Spleen (tissue), 7 donors: ENCODE measurements around the gene CYP1A1.

ENCODE experiments used
- POLR2A ChIP-seq, 3 donors: fragments of 450-650 bp; IDR thresholded peaks; one replicate each; pipeline ENCODE4 v1.5.1; 2017; ENCODE audit warnings: antibody characterized with exemption in 3 of 3, mild to moderate bottlenecking in 1 of 3
- POLR2AphosphoS5 ChIP-seq, 3 donors: sonication (generic); formaldehyde crosslinking; IDR thresholded peaks; one replicate each; pipeline ENCODE4 v1.5.1; 2017; ENCODE audit warnings: antibody characterized with exemption in 3 of 3
- TF ChIP-seq, protein P1 (sequence below), 11 experiments: fragments of 200-600 bp in 7 of 11; fragments of 450-650 bp in 4 of 11; sonication (generic) in 4 of 11; IDR thresholded peaks in 8 of 11; conservative IDR thresholded peaks in 3 of 11; 1 replicate in 7 of 11; 2 replicates in 4 of 11; pipeline versions ENCODE4 v1.4.0 to v1.8.0; 2016 to 2021; ENCODE audit warnings: antibody characterized with exemption in 11 of 11, inconsistent platforms in 4 of 11, mild to moderate bottlenecking in 1 of 11
- donor health status: DM: no; HTN: no; CAD: no; lungs with moderate emphysema.
- donor health status: DM: no; HTN: no; CAD: no.
- donor health status: DM: no; HTN: no; CAD: no.

GRCh38 chr15:74723754-74724334 lies 1.5 kb downstream of the CYP1A1 start:
- TF ChIP-seq, protein P1, sequence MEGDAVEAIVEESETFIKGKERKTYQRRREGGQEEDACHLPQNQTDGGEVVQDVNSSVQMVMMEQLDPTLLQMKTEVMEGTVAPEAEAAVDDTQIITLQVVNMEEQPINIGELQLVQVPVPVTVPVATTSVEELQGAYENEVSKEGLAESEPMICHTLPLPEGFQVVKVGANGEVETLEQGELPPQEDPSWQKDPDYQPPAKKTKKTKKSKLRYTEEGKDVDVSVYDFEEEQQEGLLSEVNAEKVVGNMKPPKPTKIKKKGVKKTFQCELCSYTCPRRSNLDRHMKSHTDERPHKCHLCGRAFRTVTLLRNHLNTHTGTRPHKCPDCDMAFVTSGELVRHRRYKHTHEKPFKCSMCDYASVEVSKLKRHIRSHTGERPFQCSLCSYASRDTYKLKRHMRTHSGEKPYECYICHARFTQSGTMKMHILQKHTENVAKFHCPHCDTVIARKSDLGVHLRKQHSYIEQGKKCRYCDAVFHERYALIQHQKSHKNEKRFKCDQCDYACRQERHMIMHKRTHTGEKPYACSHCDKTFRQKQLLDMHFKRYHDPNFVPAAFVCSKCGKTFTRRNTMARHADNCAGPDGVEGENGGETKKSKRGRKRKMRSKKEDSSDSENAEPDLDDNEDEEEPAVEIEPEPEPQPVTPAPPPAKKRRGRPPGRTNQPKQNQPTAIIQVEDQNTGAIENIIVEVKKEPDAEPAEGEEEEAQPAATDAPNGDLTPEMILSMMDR (IDR thresholded peaks at IDR 0.05 in 8 of 11, conservative IDR thresholded peaks at IDR 0.05 in 3 of 11): no peak
- TF ChIP-seq POLR2A (IDR thresholded peaks at IDR 0.05) (no peak), POLR2AphosphoS5 (IDR thresholded peaks at IDR 0.05) (no peak)
